OCI-LY1 (cell line): ENCODE data around the gene SKAP1.

Source experiments
- H2AFZ ChIP-seq: fragments of 200-600 bp; sonication (generic), shearing (Covaris generic); 2 replicates; pipeline ENCODE4 v1.6.0; 2014; ENCODE audit warnings: antibody characterized with exemption, mild to moderate bottlenecking, low read length
- H3F3A ChIP-seq: fragments of 200-600 bp; sonication (generic), shearing (Covaris generic); 2 replicates; pipeline ENCODE4 v1.6.0; 2014; ENCODE audit warnings: mild to moderate bottlenecking, antibody characterized with exemption, low read length, moderate library complexity; ENCODE audit not compliant: insufficient read depth
- H3K27ac ChIP-seq: fragments of 200-600 bp; sonication (generic); 2 replicates; pipeline ENCODE4 v1.5.1; 2014; ENCODE audit warnings: low read length, mixed run types, mild to moderate bottlenecking, low read depth; ENCODE audit not compliant: poor library complexity, severe bottlenecking
- H3K27me3 ChIP-seq: fragments of 200-600 bp; sonication (generic); 2 replicates; pipeline ENCODE4 v1.6.0; 2014; ENCODE audit warnings: antibody characterized with exemption, mild to moderate bottlenecking, low read length, moderate library complexity; ENCODE audit not compliant: insufficient read depth
- H3K36me3 ChIP-seq: fragments of 200-600 bp; sonication (generic); 2 replicates; pipeline ENCODE4 v1.6.1; 2014; ENCODE audit warnings: mild to moderate bottlenecking, antibody characterized with exemption, low read length, moderate library complexity, mixed read lengths; ENCODE audit not compliant: insufficient read depth
- H3K4me1 ChIP-seq: fragments of 200-600 bp; sonication (generic); 2 replicates; pipeline ENCODE4 v1.5.1; 2014; ENCODE audit warnings: mild to moderate bottlenecking, low read length, moderate library complexity; ENCODE audit not compliant: insufficient read depth, severe bottlenecking
- H3K4me2 ChIP-seq: fragments of 200-600 bp; sonication (generic), shearing (Covaris generic); 2 replicates; pipeline ENCODE4 v1.6.1; 2014; ENCODE audit warnings: low read length
- H3K4me3 ChIP-seq: fragments of 200-600 bp; sonication (generic); 2 replicates; pipeline ENCODE4 v1.5.1; 2014; ENCODE audit warnings: low read length, low read depth, mild to moderate bottlenecking, mixed read lengths; ENCODE audit not compliant: poor library complexity, severe bottlenecking
- H3K79me2 ChIP-seq: fragments of 200-600 bp; shearing (Covaris generic); 2 replicates; pipeline ENCODE4 v1.6.1; 2016; ENCODE audit warnings: mixed run types, low read length, mixed read lengths; ENCODE audit not compliant: insufficient read depth
- H3K9ac ChIP-seq: fragments of 200-600 bp; sonication (generic), shearing (Covaris generic); 2 replicates; pipeline ENCODE4 v1.6.1; 2014; ENCODE audit warnings: mild to moderate bottlenecking, low read length, mixed read lengths
- H3K9me2 ChIP-seq: fragments of 200-600 bp; sonication (generic), shearing (Covaris generic); 2 replicates; pipeline ENCODE4 v1.6.1; 2014; ENCODE audit warnings: low read depth, mild to moderate bottlenecking, low read length, mixed read lengths
- H3K9me3 ChIP-seq: fragments of 200-600 bp; shearing (Covaris generic); 2 replicates; pipeline ENCODE4 v1.6.1; 2014; ENCODE audit warnings: low read length, mixed read lengths
- H4K20me1 ChIP-seq: fragments of 200-600 bp; sonication (generic), shearing (Covaris generic); 2 replicates; pipeline ENCODE4 v1.6.0; 2016; ENCODE audit warnings: mild to moderate bottlenecking, low read length; ENCODE audit not compliant: insufficient read depth
- CTCF ChIP-seq: fragments of 200-600 bp; sonication (generic), shearing (Covaris generic); IDR thresholded peaks from 2 replicates; pipeline ENCODE4 v1.5.1; 2017; ENCODE audit warnings: mild to moderate bottlenecking, antibody characterized with exemption, low read length, moderate library complexity, mixed read lengths
- EZH2 ChIP-seq: fragments of 200-600 bp; sonication (generic), shearing (Covaris generic); IDR thresholded peaks from 2 replicates; pipeline ENCODE4 v1.8.0; 2017; ENCODE audit warnings: borderline replicate concordance, mixed run types, mild to moderate bottlenecking, antibody characterized with exemption, low read length, moderate library complexity, mixed read lengths

SKAP1 gene

GRCh38 chr17:48110761-48111160 is 319.3 kb downstream of the SKAP1 start:
- no peaks in the 10 kb centered on the region for H3K36me3 ChIP-seq
- H3K27me3 ChIP-seq = no peaks in the 10 kb centered on the region
- H3K27ac ChIP-seq = no peak overlapping the region
- TF ChIP-seq CTCF = no peak
- TF ChIP-seq EZH2 = no peak
- H3K9ac ChIP-seq = no peak overlapping the region
- no peak overlapping the region for H2AFZ ChIP-seq
- H3F3A ChIP-seq = no peaks in the 10 kb centered on the region
- no peaks in the 10 kb centered on the region for H4K20me1 ChIP-seq
- H3K4me2 ChIP-seq = no peak overlapping the region; the same call in 1 of the 2 replicates
- peaks cover 58% of the 10 kb centered on the region for H3K4me1 ChIP-seq
- H3K9me2 ChIP-seq = no peaks in the 10 kb centered on the region
- no peak overlapping the region for H3K4me3 ChIP-seq
- peaks cover 4% of the 10 kb centered on the region; the same call in 1 of the 2 replicates for H3K79me2 ChIP-seq
- no peaks in the 10 kb centered on the region for H3K9me3 ChIP-seq

GRCh38 chr17:48107137-48108055 is 322.6 kb downstream of the SKAP1 start, which contains the start of gene SNX11:
Gene SNX11 (plus strand): TSS chr17:48107766. CDS start chr17:48112044, 4,278 bp downstream.
- H3K9me2 ChIP-seq = no peaks in the 10 kb centered on the region
- H3K4me3 ChIP-seq = peak within 1 kb of the TSS; percentile 80
- H3K27me3 ChIP-seq = no peaks in the 10 kb centered on the region
- TF ChIP-seq EZH2 (no peak), CTCF (peak; percentile 17; the same call in 1 of the 2 replicates)
- peak within 1 kb of the TSS; percentile 57 for H3K27ac ChIP-seq
- H4K20me1 ChIP-seq = no peaks in the 10 kb centered on the region
- H3K79me2 ChIP-seq = peaks cover 4% of the 10 kb centered on the region; the same call in 1 of the 2 replicates
- peak within 1 kb of the TSS; percentile 69 for H3K4me2 ChIP-seq
- no peaks in the 10 kb centered on the region for H3K36me3 ChIP-seq
- H3F3A ChIP-seq = no peaks in the 10 kb centered on the region
- H3K9me3 ChIP-seq = peaks cover 3% of the 10 kb centered on the region
- H3K9ac ChIP-seq = peak within 1 kb of the TSS; percentile 82
- H2AFZ ChIP-seq = peak within 1 kb of the TSS; percentile 97
- peaks cover 44% of the 10 kb centered on the region for H3K4me1 ChIP-seq

GRCh38 chr17:48106802-48107136 is 323.2 kb downstream of the SKAP1 start:
- TF ChIP-seq CTCF (no peak), EZH2 (no peak)
- Histone ChIP-seq H3K27ac (no peak overlapping the region), H3K36me3 (no peaks in the 10 kb centered on the region), H2AFZ (peak overlapping the region; percentile 97), H4K20me1 (no peaks in the 10 kb centered on the region), H3K79me2 (peaks cover 4% of the 10 kb centered on the region; the same call in 1 of the 2 replicates), H3F3A (no peaks in the 10 kb centered on the region), H3K9me3 (peaks cover 3% of the 10 kb centered on the region), H3K9me2 (no peaks in the 10 kb centered on the region), H3K4me3 (peak overlapping the region; percentile 80), H3K9ac (peak overlapping the region; percentile 82), H3K4me1 (peaks cover 42% of the 10 kb centered on the region), H3K27me3 (no peaks in the 10 kb centered on the region), H3K4me2 (peak overlapping the region; percentile 69)
